ENCODE measurements around the gene FOXI1. TPM values are rescaled to one million over a fixed set of nuclear protein-coding genes. Genes with fewer than 3 reads are reported as not detected.

The FOXI1 gene
- not detected for total RNA-seq

- no peak for DNase-seq (ENCODE audit: low spot score)
Measured at GRCh38 chr5:170105642-170106611, at the start of gene FOXI1. Gene FOXI1, plus strand, starts transcription at chr5:170105897. Its CDS starts 61 bp downstream, at chr5:170105958.

DNA sequence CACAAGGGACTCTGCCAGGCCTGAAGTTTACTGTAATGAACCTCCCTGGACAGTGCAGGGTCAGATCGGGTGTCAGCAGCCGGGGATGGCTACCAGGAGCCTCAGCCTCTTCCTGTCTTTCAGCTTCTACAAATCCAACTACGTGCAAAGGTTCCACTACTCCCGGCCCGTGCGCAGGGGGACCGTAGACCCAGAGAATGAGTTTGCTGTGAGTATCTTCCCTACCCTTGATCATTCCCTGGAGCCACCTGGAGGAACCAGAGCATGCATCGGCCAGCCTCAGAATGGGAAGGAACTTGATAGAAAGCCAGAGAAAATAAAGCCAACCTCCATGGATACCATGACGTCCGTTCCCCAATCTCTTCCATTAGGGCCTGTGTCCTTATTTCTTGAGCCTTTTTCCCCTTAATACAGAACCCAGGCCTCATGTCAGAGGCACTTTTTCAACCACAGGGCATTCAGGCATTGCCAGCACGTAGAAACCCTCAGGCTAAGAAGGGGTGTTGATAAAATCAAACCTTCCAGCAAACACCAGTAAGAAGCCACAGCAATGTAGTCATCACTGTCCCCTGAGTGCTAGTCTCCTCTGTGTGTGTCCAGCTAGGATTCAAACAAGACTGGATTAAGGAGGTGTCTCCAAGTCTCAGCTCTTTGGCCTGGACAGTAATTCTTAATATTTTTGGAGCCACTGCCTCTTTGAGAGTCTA, 49.0 kb upstream of the FOXI1 start:
- no peak for DNase-seq (ENCODE audit: low spot score)

GRCh38 chr5:170057311-170057710, 48.4 kb upstream of the FOXI1 start:
- DNase-seq (ENCODE audit: low spot score), result no peak

- DNase-seq (ENCODE audit: low spot score), result no peak
Measured at GRCh38 chr5:170059221-170059620, 46.5 kb upstream of the FOXI1 start.

DNA sequence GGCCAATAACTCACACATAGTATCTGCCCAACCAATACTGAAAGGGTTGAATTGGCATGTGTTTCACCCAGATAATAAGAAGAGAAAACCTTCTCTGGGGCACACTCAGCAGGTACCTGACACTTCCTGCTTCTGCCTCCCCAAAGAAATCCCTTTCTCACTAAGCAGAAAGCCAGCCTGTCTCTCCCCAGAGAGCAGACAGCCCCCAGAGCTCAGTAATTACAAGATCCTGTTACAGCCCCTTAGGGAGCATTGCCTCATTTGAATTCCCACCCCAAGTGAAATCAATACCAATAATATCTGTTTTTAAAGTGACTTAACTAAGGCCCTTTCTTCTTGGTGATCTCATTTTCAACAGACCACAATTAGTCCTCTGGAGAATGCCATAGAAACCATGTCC, 38.5 kb upstream of the FOXI1 start:
- no peak for DNase-seq (ENCODE audit: low spot score)

GRCh38 chr5:170067574-170068170, 38.0 kb upstream of the FOXI1 start:
- no peak for DNase-seq (ENCODE audit: low spot score)

DNA sequence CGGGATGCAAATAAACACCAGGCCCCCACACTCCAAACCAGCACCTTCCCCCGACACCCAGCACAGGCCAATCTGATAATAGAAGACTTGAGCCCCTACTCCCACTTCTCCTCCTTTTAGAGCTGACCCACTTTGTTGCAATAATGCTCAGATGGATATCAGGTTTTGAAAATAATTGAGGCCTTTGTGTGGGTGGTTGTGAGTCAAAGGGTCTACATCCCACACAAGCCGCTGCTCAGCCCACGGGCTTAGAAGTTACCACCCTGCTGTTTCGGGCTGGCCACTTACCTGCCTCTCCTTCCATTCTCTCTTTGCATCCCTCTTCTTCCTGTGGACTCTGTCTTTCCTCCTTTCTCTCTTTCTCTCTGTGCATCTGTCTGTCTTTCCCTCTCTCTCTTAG, 36.2 kb upstream of the FOXI1 start:
- no peak for DNase-seq (ENCODE audit: low spot score)

DNA sequence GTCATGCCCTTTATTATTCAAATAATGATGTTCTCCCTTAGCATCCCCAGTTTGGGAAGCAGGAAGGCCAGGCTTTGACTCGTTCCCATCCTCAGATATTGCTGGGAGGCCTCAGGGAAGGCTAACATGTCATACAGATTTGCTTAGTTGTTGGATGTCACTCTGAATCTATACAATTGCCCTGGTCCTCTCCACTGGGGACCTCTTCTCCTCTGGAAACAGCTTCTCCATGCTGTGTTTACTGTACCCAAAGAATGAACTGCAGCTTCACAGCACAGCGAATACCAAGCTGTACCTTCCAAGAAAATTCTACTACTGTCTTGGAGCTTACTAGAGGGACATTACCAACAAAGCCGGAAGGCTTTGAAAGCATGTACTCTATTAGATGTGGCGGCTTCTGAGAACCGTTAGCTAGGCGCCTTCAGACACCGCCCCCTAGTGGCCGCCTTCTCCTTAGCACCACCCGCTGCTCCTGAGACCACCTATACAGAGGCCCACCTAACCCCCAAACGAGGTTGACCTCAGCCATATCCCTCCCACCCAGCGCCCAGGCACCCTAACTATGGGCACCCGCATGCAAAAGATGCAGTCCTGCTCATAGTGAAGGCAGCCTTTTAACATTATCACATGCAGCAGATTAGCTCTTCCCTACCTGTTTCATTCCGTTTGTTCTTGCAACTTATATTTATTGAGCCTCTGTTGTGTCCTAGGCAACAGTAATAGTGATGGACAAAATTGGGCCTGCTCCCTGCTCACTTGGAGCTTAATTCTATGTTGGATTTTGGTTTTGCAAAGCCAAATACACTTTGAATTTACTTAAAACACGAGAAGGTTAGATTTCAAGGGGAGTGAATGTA, 34.9 kb upstream of the FOXI1 start:
- DNase-seq (ENCODE audit: low spot score), result no peak

GRCh38 chr5:170071748-170072147, 33.9 kb upstream of the FOXI1 start:
- DNase-seq (ENCODE audit: low spot score), result no peak

DNA sequence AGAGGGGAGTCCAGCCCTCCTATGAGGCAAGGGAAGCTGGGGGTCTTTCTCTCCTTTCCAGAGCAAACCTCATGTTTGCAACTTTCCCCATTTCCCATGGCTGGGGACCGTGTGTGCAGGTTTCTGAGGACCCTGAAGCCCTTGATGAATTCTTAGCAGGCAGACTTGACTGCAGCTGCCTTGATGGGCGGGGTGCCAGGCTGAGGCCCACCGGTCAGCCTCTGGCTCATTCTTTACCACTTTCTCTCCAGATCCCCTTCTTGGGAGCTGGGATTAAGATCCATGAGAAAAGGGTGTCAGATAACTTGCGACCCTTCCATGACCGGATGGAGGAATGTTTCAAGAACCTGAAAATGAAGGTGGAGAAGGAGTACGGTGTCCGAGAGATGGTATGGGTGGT, 30.0 kb upstream of the FOXI1 start:
- no peak for DNase-seq (ENCODE audit: low spot score)

GRCh38 chr5:170076211-170076610, 29.5 kb upstream of the FOXI1 start:
- DNase-seq (ENCODE audit: low spot score), result no peak

DNA sequence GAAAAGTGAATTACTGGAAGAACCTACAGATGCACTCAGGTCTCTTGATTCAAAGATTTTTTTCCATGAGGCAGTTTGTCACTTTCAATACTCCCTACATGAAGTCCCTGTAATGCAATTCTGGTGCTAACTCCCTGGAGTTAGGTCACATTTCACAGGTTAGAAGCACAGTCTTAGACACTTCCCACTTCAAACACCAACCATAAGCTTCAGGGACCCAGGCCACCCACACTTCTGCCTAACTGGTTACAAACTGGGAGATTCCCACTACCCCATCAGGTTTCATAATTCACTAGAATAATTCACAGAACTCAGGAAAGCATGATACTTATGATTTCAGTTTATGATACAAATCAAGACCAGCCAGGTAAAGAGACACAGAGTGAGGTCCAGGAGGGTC, 29.0 kb upstream of the FOXI1 start:
- no peak for DNase-seq (ENCODE audit: low spot score)

GRCh38 chr5:170077526-170077925, 28.2 kb upstream of the FOXI1 start:
- no peak for DNase-seq (ENCODE audit: low spot score)

DNA sequence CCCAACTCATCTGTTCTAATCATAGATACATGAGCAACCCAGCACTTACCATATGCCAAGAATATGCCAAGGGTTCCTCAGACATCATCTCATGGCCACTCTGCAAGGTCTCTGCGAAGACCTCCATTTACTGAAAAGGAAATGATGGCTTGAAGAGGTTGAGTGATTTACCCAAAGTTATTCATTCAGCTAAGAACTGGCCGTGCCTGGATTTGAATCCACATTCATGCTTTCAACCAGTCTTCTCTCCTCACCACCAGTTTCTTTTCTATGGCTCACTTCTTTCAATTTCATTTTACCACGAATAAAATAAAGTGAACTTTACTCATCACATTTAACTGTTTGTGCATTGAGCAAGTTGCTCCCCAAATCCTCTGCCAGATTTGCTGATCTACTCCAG, 27.2 kb upstream of the FOXI1 start:
- no peak for DNase-seq (ENCODE audit: low spot score)

DNA sequence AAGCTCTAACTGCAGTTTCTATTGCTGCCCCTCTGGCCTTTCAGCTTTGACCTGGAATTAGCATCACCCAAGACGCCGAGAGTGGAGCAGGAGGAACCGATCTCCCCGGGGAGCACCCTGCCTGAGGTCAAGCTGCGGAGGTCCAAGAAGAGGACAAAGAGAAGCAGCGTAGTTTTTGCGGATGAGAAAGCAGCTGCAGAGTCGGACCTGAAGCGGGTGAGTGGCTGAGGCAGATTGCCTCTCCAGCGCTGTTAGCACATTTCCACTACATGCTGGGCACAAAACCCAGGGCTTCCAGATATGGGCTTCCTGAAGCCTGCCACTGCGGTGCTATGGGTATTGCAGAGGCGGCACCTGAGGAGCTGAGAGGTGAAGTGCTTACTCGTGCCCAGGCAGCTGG, 26.8 kb upstream of the FOXI1 start:
- DNase-seq (ENCODE audit: low spot score), result no peak

DNA sequence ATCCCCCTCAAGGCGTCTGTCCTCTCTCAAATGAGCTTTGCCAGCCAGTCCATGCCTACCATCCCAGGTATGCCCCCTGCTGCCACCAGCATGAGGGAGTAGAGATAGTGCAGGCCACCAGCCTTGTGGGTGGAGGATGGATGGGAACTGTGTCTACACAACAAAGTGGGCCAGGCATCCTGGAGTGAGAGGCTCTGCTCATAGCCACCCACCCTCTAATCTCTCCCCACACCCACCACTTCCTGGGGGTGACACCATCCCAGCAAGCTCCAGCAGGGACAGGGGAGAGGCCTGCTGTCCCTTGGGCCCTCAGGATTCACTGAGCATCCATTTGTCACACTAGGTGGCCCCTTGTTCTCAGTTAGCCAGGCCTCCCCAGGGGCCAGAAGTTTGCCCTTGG, 25.5 kb upstream of the FOXI1 start:
- DNase-seq (ENCODE audit: low spot score), result no peak

- DNase-seq (ENCODE audit: low spot score), result no peak
Measured at GRCh38 chr5:170080786-170081445, 24.8 kb upstream of the FOXI1 start.

- no peak for DNase-seq (ENCODE audit: low spot score)
Measured at GRCh38 chr5:170081616-170082015, 24.1 kb upstream of the FOXI1 start.

GRCh38 chr5:170082701-170083100, 23.0 kb upstream of the FOXI1 start:
- no peak for DNase-seq (ENCODE audit: low spot score)

GRCh38 chr5:170087168-170087817, 18.4 kb upstream of the FOXI1 start:
- DNase-seq (ENCODE audit: low spot score), result no peak

Data from ureter (tissue), 1 donor.